ENCODE data around the gene ANKFY1.

DNA sequence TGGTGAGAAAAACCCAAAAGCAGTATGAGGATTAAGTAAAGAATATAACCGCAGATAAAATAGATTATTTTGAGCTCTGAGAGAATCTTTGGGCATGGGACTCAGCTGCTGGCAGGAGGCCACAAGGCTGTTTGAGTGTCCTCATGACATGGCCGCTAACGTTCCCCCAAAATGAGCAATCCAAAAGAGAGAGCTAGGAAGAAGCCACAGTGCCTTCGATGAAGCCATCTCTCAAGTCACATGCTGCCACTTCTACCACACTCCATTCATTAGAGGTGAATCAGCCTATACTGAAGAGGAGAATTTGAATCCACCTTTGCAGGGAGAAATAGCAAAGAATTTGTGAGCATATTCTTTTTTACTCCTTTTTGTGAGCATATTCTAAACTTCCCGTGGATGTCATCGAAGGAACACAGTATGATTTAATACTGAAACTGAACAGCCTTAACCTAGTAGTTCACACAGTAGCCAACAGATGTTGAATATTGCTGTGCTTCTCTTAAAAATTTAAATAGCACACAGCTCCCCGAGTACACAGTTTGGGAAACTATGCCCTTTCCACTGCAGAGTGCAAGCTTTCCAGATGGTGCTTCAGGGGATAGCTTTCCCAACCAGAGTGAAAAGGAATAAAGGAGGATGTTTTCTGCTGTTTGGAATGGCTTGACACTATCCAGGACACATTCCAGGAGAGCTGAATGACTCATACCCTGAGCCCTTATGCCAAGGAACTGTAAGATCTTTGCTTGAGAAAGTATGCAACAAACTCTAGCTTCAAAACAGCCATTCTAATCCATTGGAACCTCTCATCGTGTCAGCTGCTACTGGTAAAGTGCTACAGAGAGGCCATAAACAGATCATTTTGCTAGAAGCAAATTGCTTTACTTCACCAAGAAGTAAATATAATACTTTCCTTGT, 33.9 kb downstream of the ANKFY1 start:
- no peak for TF ChIP-seq CTCF (IDR thresholded peaks at IDR 0.05)
- peak in 1 of 2 donors; percentile 87 for TF ChIP-seq EP300 (IDR thresholded peaks at IDR 0.05)
- TF ChIP-seq POLR2A (IDR thresholded peaks at IDR 0.05) = no peak

All from tibial nerve (tissue), 4 donors.